GM23338 (cell line): ENCODE measurements around the gene GPC6.

ENCODE experiments used
- CREB1 ChIP-seq: fragments of 250-450 bp; sonication (Bioruptor Pico); IDR thresholded peaks from 2 replicates; pipeline ENCODE4 v1.5.0; 2020; ENCODE audit warnings: low read depth, mild to moderate bottlenecking, moderate library complexity
- CTCF ChIP-seq, 2 experiments: fragments of 200-600 bp in 1 of 2; sonication (generic) in 1 of 2; conservative IDR thresholded peaks; 2 replicates each; pipeline versions ENCODE4 v1.5.1 to v1.6.1; 2016 to 2017; ENCODE audit warnings: antibody characterized with exemption in 2 of 2, low read depth in 2 of 2, mild to moderate bottlenecking in 2 of 2, moderate library complexity in 1 of 2
- EZH2 ChIP-seq: fragments of 200-600 bp; sonication (generic); IDR thresholded peaks from one replicate; pipeline ENCODE4 v1.8.0; 2017; ENCODE audit warnings: antibody characterized with exemption, mild to moderate bottlenecking, low read depth; ENCODE audit not compliant: unreplicated experiment
- EZH2phosphoT487 ChIP-seq: fragments of 200-600 bp; sonication (generic); IDR thresholded peaks from one replicate; pipeline ENCODE4 v1.8.1; 2018; ENCODE audit warnings: antibody characterized with exemption; ENCODE audit not compliant: unreplicated experiment
- JUNB ChIP-seq: IDR thresholded peaks from one replicate; pipeline ENCODE4 v1.6.1; 2016; ENCODE audit warnings: antibody characterized with exemption; ENCODE audit not compliant: unreplicated experiment
- POLR2AphosphoS5 ChIP-seq: IDR thresholded peaks from 2 replicates; pipeline ENCODE4 v1.6.1; 2016; ENCODE audit warnings: antibody characterized with exemption, low read depth
- STAT1 ChIP-seq: IDR thresholded peaks from one replicate; pipeline ENCODE4 v1.6.1; 2016; ENCODE audit warnings: antibody characterized with exemption; ENCODE audit not compliant: unreplicated experiment
- ZNF331 ChIP-seq: fragments of 250-450 bp; sonication (Bioruptor Pico); IDR thresholded peaks from 2 replicates; pipeline ENCODE4 v1.5.0; 2020; ENCODE audit warnings: low read depth, mild to moderate bottlenecking, moderate library complexity
- ZNF462 ChIP-seq: fragments of 250-450 bp; sonication (Bioruptor Pico); IDR thresholded peaks from 2 replicates; pipeline ENCODE4 v1.5.0; 2020; ENCODE audit warnings: mild to moderate bottlenecking, moderate library complexity
- TF ChIP-seq, protein P1 (sequence below): IDR thresholded peaks from one replicate; pipeline ENCODE4 v1.6.1; 2018; ENCODE audit warnings: antibody characterized with exemption; ENCODE audit not compliant: unreplicated experiment
- TF ChIP-seq, protein P2 (sequence below): IDR thresholded peaks from 2 replicates; pipeline ENCODE4 v1.6.1; 2016; ENCODE audit warnings: antibody characterized with exemption

GRCh38 chr13:93309886-93310523 is 83.4 kb downstream of the GPC6 start:
- no peak for TF ChIP-seq CTCF (conservative IDR thresholded peaks at IDR 0.05; ENCODE audit: low read depth in 2 of 2)
- TF ChIP-seq, protein P1, sequence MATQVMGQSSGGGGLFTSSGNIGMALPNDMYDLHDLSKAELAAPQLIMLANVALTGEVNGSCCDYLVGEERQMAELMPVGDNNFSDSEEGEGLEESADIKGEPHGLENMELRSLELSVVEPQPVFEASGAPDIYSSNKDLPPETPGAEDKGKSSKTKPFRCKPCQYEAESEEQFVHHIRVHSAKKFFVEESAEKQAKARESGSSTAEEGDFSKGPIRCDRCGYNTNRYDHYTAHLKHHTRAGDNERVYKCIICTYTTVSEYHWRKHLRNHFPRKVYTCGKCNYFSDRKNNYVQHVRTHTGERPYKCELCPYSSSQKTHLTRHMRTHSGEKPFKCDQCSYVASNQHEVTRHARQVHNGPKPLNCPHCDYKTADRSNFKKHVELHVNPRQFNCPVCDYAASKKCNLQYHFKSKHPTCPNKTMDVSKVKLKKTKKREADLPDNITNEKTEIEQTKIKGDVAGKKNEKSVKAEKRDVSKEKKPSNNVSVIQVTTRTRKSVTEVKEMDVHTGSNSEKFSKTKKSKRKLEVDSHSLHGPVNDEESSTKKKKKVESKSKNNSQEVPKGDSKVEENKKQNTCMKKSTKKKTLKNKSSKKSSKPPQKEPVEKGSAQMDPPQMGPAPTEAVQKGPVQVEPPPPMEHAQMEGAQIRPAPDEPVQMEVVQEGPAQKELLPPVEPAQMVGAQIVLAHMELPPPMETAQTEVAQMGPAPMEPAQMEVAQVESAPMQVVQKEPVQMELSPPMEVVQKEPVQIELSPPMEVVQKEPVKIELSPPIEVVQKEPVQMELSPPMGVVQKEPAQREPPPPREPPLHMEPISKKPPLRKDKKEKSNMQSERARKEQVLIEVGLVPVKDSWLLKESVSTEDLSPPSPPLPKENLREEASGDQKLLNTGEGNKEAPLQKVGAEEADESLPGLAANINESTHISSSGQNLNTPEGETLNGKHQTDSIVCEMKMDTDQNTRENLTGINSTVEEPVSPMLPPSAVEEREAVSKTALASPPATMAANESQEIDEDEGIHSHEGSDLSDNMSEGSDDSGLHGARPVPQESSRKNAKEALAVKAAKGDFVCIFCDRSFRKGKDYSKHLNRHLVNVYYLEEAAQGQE = no peak
- TF ChIP-seq POLR2AphosphoS5 = no peak
- TF ChIP-seq EZH2 = no peak
- TF ChIP-seq EZH2phosphoT487 = no peak
- no peak for TF ChIP-seq CREB1 (CRISPR knock-in tag)
- TF ChIP-seq JUNB = no peak
- TF ChIP-seq ZNF462 (CRISPR knock-in tag) = no peak
- TF ChIP-seq, protein P2, sequence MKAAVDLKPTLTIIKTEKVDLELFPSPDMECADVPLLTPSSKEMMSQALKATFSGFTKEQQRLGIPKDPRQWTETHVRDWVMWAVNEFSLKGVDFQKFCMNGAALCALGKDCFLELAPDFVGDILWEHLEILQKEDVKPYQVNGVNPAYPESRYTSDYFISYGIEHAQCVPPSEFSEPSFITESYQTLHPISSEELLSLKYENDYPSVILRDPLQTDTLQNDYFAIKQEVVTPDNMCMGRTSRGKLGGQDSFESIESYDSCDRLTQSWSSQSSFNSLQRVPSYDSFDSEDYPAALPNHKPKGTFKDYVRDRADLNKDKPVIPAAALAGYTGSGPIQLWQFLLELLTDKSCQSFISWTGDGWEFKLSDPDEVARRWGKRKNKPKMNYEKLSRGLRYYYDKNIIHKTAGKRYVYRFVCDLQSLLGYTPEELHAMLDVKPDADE = no peak
- TF ChIP-seq ZNF331 = no peak
- no peak for TF ChIP-seq STAT1
